ENCODE measurements around the gene PPIG.

Gene PPIG

DNA sequence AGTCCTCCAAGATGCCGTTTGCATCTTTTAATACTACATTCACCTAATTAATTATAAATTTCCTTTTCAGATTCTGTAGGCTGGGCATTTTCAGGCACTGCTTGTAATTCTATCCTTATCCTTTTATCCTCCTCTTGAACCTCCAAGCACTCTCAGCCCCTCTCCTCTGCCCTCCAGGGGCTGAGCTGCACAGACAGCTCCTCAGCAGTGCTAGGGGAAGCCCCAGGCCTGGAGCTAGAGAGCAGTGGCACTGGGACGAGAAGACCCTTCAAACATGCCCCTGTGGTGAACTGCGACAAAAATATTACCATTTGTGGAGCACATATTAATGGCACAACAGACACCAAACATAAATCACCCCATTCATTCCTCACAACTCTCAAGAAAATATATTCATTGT lies 77.1 kb downstream of the PPIG start:
- H3K4me1 ChIP-seq (ENCODE audit: insufficient read depth, insufficient read length) = no peaks in the 10 kb centered on the region
- H3K36me3 ChIP-seq (ENCODE audit: insufficient read depth, insufficient read length, low read length) = no peaks in the 10 kb centered on the region
- H3K4me3 ChIP-seq (ENCODE audit: insufficient read length, low read depth) = no peak overlapping the region
- DNase-seq (ENCODE audit: low read depth, low spot score) = no peak
- H3K9me3 ChIP-seq (ENCODE audit: insufficient read depth, low read length) = no peaks in the 10 kb centered on the region
- no peak for TF ChIP-seq SUZ12 (IDR thresholded peaks at IDR 0.05; ENCODE audit: extremely low read depth, insufficient read depth, insufficient read length)
- TF ChIP-seq YY1 (IDR thresholded peaks at IDR 0.05; ENCODE audit: insufficient read depth, insufficient read length) = no peak
- no peak for TF ChIP-seq ZNF274 (IDR thresholded peaks at IDR 0.05; ENCODE audit: low read depth, low read length)
- H3K27me3 ChIP-seq (ENCODE audit: insufficient read depth, insufficient read length) = no peaks in the 10 kb centered on the region
- H3K9ac ChIP-seq (ENCODE audit: insufficient read length, low read depth) = no peak overlapping the region

DNA sequence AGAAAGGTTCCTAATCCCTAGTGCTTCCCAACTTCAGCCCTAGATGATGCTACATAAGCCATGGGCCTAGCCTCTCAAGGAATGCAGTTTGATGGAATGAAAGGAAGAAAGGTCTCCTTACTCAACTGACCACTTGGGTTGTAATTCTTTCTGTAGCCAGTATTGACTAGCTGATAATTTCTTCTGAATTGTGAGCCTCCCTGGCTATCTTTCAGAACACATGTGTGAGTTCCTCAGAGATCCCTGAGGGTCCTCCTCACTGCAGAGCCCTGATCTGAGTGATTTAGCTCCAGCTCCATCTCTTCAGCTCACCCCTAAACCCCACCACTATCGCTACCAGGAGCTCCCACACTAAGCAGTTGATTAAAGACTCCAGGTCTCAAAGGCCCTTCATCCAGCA lies 78.6 kb downstream of the PPIG start:
- H3K4me1 ChIP-seq (ENCODE audit: insufficient read depth, insufficient read length) = no peaks in the 10 kb centered on the region
- no peak overlapping the region for H3K4me3 ChIP-seq (ENCODE audit: insufficient read length, low read depth)
- no peak overlapping the region for H3K9ac ChIP-seq (ENCODE audit: insufficient read length, low read depth)
- H3K27me3 ChIP-seq (ENCODE audit: insufficient read depth, insufficient read length) = no peaks in the 10 kb centered on the region
- no peaks in the 10 kb centered on the region for H3K9me3 ChIP-seq (ENCODE audit: insufficient read depth, low read length)
- no peak for TF ChIP-seq YY1 (IDR thresholded peaks at IDR 0.05; ENCODE audit: insufficient read depth, insufficient read length)
- TF ChIP-seq ZNF274 (IDR thresholded peaks at IDR 0.05; ENCODE audit: low read depth, low read length) = no peak
- TF ChIP-seq SUZ12 (IDR thresholded peaks at IDR 0.05; ENCODE audit: extremely low read depth, insufficient read depth, insufficient read length) = no peak
- H3K36me3 ChIP-seq (ENCODE audit: insufficient read depth, insufficient read length, low read length) = no peaks in the 10 kb centered on the region
- DNase-seq (ENCODE audit: low read depth, low spot score) = no peak

DNA sequence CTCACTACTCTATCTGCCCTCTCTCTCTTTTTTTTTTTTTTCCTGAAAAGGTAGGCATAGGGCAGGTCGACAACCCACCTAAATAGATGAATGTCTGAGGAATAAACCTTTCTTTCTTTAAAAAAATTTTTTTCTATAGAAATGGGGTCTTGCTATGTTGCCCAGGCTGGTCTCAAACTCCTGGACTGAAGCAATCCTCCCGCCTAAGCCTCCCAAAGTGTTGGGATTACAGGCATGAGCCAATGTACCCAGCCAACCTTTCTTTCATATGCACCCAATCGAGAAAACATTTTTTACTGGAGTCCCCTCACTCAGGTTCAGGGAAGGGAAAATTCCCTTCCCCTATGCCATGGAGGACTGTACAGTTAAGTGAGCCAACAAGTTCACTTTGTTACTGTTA lies 79.1 kb downstream of the PPIG start:
- H3K27me3 ChIP-seq (ENCODE audit: insufficient read depth, insufficient read length) = no peaks in the 10 kb centered on the region
- no peak for TF ChIP-seq SUZ12 (IDR thresholded peaks at IDR 0.05; ENCODE audit: extremely low read depth, insufficient read depth, insufficient read length)
- TF ChIP-seq ZNF274 (IDR thresholded peaks at IDR 0.05; ENCODE audit: low read depth, low read length) = no peak
- no peak for TF ChIP-seq YY1 (IDR thresholded peaks at IDR 0.05; ENCODE audit: insufficient read depth, insufficient read length)
- DNase-seq (ENCODE audit: low read depth, low spot score) = no peak
- no peaks in the 10 kb centered on the region for H3K9me3 ChIP-seq (ENCODE audit: insufficient read depth, low read length)
- no peak overlapping the region for H3K4me3 ChIP-seq (ENCODE audit: insufficient read length, low read depth)
- H3K9ac ChIP-seq (ENCODE audit: insufficient read length, low read depth) = no peak overlapping the region
- no peaks in the 10 kb centered on the region for H3K36me3 ChIP-seq (ENCODE audit: insufficient read depth, insufficient read length, low read length)
- H3K4me1 ChIP-seq (ENCODE audit: insufficient read depth, insufficient read length) = no peaks in the 10 kb centered on the region

DNA sequence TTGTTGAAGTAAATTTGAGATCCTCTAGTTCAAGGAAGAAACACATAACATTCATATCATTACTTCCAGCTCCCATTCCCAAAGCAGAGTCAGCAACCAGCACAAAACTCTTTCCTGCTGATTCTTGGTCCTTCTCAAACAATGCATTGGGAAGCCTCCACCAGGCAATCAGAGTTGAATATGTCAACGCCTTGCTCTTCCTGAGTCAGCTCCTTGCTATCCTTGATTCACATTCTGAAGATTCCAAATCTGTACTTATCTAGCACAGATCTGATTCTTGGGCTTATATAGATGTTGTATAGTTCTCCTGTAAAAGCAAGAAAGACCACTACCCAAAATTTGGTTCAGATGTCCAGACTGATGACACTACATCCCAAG lies 80.4 kb downstream of the PPIG start:
- Histone ChIP-seq H3K4me3 (ENCODE audit: insufficient read length, low read depth) (no peak overlapping the region), H3K4me1 (ENCODE audit: insufficient read depth, insufficient read length) (no peaks in the 10 kb centered on the region), H3K9ac (ENCODE audit: insufficient read length, low read depth) (no peak overlapping the region), H3K9me3 (ENCODE audit: insufficient read depth, low read length) (no peaks in the 10 kb centered on the region), H3K36me3 (ENCODE audit: insufficient read depth, insufficient read length, low read length) (no peaks in the 10 kb centered on the region), H3K27me3 (ENCODE audit: insufficient read depth, insufficient read length) (no peaks in the 10 kb centered on the region)
- TF ChIP-seq YY1 (IDR thresholded peaks at IDR 0.05; ENCODE audit: insufficient read depth, insufficient read length) (no peak), ZNF274 (IDR thresholded peaks at IDR 0.05; ENCODE audit: low read depth, low read length) (no peak), SUZ12 (IDR thresholded peaks at IDR 0.05; ENCODE audit: extremely low read depth, insufficient read depth, insufficient read length) (no peak)
- no peak for DNase-seq (ENCODE audit: low read depth, low spot score)

DNA sequence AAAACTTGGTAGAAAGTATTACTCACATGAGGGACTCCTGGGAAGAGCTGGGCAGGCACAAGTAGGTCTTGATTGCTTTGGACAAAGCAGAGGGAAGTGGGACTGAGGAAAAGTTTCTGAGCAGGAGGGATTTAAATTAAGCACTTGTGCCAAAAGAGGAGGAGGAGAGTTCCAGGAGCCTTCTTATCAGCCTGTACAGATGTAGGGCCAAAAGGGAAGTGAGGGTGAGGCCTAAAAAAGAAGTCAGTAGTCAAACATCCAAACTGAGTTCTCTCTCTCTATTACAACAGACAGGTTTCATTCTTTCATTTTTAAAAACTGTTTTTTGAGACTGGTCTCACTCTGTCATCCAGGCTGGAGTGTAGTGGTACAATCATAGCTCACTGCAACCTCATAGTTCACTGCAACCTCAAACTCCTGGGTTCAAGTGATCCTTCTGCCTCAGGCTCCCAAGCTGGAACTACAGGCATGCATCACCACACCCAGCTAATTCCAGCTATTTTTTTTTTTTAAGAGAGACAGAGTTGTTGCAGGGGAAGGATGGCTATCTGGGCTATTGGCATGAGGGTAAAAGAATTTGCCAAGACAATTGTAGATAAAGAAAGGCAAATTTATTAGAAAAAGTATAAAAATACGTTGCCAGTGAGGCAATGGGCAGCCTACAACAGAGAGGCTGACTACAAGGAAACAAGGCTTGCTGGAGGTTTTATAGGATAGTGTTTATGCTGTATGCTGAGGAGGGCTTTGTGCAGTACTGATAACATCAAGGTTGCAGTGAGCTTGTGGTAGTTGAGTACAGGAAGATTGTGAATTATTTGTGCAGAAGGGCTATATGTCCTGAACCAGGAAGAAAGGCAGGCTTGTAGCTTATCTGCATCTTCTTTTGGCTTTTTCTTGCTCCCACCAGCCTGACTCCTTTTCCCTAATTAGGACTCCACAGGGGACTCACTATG lies 81.1 kb downstream of the PPIG start:
- no peak overlapping the region for H3K9ac ChIP-seq (ENCODE audit: insufficient read length, low read depth)
- H3K4me3 ChIP-seq (ENCODE audit: insufficient read length, low read depth) = no peak overlapping the region
- H3K4me1 ChIP-seq (ENCODE audit: insufficient read depth, insufficient read length) = no peaks in the 10 kb centered on the region
- no peak for TF ChIP-seq ZNF274 (IDR thresholded peaks at IDR 0.05; ENCODE audit: low read depth, low read length)
- TF ChIP-seq YY1 (IDR thresholded peaks at IDR 0.05; ENCODE audit: insufficient read depth, insufficient read length) = no peak
- TF ChIP-seq SUZ12 (IDR thresholded peaks at IDR 0.05; ENCODE audit: extremely low read depth, insufficient read depth, insufficient read length) = no peak
- no peaks in the 10 kb centered on the region for H3K9me3 ChIP-seq (ENCODE audit: insufficient read depth, low read length)
- no peaks in the 10 kb centered on the region for H3K36me3 ChIP-seq (ENCODE audit: insufficient read depth, insufficient read length, low read length)
- DNase-seq (ENCODE audit: low read depth, low spot score) = no peak
- H3K27me3 ChIP-seq (ENCODE audit: insufficient read depth, insufficient read length) = no peaks in the 10 kb centered on the region

DNA sequence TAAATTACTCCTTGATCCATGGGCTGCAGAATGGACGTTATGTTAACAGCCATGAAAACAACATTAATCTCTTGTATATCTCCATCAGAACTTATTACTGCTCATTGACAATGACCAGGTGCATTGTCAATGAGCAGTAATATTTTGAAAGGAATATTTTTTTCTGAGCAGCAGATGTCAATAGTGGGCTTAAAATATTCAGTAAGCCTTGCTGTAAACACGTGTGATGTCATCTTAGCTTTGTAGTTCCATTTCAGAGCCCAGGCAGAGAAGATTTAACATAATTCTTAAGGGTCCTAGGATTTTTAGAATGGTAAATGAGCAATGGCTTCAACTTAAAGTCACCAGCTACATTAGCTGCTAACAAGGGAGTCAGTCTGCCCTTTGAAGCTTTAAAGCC lies 83.4 kb downstream of the PPIG start:
- H3K4me1 ChIP-seq (ENCODE audit: insufficient read depth, insufficient read length) = no peaks in the 10 kb centered on the region
- no peak overlapping the region for H3K9ac ChIP-seq (ENCODE audit: insufficient read length, low read depth)
- no peak overlapping the region for H3K4me3 ChIP-seq (ENCODE audit: insufficient read length, low read depth)
- no peak for TF ChIP-seq YY1 (IDR thresholded peaks at IDR 0.05; ENCODE audit: insufficient read depth, insufficient read length)
- TF ChIP-seq SUZ12 (IDR thresholded peaks at IDR 0.05; ENCODE audit: extremely low read depth, insufficient read depth, insufficient read length) = no peak
- no peak for TF ChIP-seq ZNF274 (IDR thresholded peaks at IDR 0.05; ENCODE audit: low read depth, low read length)
- no peak for DNase-seq (ENCODE audit: low read depth, low spot score)
- H3K27me3 ChIP-seq (ENCODE audit: insufficient read depth, insufficient read length) = no peaks in the 10 kb centered on the region
- no peaks in the 10 kb centered on the region for H3K9me3 ChIP-seq (ENCODE audit: insufficient read depth, low read length)
- no peaks in the 10 kb centered on the region for H3K36me3 ChIP-seq (ENCODE audit: insufficient read depth, insufficient read length, low read length)

DNA sequence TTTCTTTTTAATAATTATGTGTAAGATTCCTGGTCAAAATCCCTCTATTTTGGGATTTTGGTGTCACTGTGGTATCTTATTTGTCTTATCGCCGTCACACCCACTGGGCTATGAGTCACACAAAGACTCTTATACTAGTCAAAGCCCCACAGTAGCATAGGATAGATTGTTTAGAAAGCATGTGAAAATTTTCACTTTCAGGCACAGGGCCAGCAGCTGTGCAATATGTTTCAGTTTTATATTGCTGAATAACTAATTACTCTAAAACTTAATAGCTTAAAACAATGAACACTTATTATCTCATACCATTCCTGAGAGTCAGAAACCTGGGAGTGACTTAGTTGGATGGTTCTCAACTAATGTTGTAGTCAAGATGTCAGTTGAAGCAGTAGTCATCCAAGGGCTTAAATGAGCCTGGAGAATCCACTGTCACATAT lies 86.1 kb downstream of the PPIG start:
- Histone ChIP-seq H3K4me3 (ENCODE audit: insufficient read length, low read depth) (no peak overlapping the region), H3K4me1 (ENCODE audit: insufficient read depth, insufficient read length) (no peaks in the 10 kb centered on the region), H3K27me3 (ENCODE audit: insufficient read depth, insufficient read length) (no peaks in the 10 kb centered on the region), H3K36me3 (ENCODE audit: insufficient read depth, insufficient read length, low read length) (no peaks in the 10 kb centered on the region), H3K9ac (ENCODE audit: insufficient read length, low read depth) (no peak overlapping the region), H3K9me3 (ENCODE audit: insufficient read depth, low read length) (no peaks in the 10 kb centered on the region)
- TF ChIP-seq SUZ12 (IDR thresholded peaks at IDR 0.05; ENCODE audit: extremely low read depth, insufficient read depth, insufficient read length) (no peak), YY1 (IDR thresholded peaks at IDR 0.05; ENCODE audit: insufficient read depth, insufficient read length) (no peak), ZNF274 (IDR thresholded peaks at IDR 0.05; ENCODE audit: low read depth, low read length) (no peak)
- DNase-seq (ENCODE audit: low read depth, low spot score) = no peak

Data from NT2/D1 (cell line).